HUES48 (cell line): ENCODE results near the gene GPR137B.

Source experiments
- H3K27ac ChIP-seq: one replicate; pipeline ENCODE4 v1.7.0; 2013; ENCODE audit warnings: low read depth, low read length, inconsistent platforms
- H3K27me3 ChIP-seq: 2 replicates; pipeline ENCODE4 v1.6.1; 2013; ENCODE audit warnings: mild to moderate bottlenecking, low read length; ENCODE audit not compliant: control insufficient read depth, insufficient read depth
- H3K36me3 ChIP-seq: 2 replicates; pipeline ENCODE4 v1.6.1; 2013; ENCODE audit warnings: low read length; ENCODE audit not compliant: control insufficient read depth, insufficient read depth
- H3K4me1 ChIP-seq: 2 replicates; pipeline ENCODE4 v1.6.1; 2013; ENCODE audit warnings: mild to moderate bottlenecking, low read length; ENCODE audit not compliant: control insufficient read depth, insufficient read depth
- H3K4me3 ChIP-seq: 2 replicates; pipeline ENCODE4 v1.5.1; 2013; ENCODE audit warnings: mild to moderate bottlenecking, low read depth, low read length
- H3K9ac ChIP-seq: 2 replicates; pipeline ENCODE4 v1.6.1; 2013; ENCODE audit warnings: mild to moderate bottlenecking, low read depth, low read length, moderate library complexity
- H3K9me3 ChIP-seq: 2 replicates; pipeline ENCODE4 v1.6.1; 2013; ENCODE audit warnings: low read length; ENCODE audit not compliant: control insufficient read depth, insufficient read depth

GPR137B gene

GRCh38 chr1:236207121-236207520 is 64.8 kb downstream of the GPR137B start:
- 0 out of 2 replicates have a peak, but pooled peaks cover 1% of the 10 kb centered on the region for H3K9me3 ChIP-seq
- H3K27ac ChIP-seq, result no peak overlapping the region
- no peaks in the 10 kb centered on the region for H3K27me3 ChIP-seq
- peaks cover 3% of the 10 kb centered on the region; the same call in 1 of the 2 replicates for H3K36me3 ChIP-seq
- H3K9ac ChIP-seq, result no peak overlapping the region
- H3K4me1 ChIP-seq, result peaks cover 7% of the 10 kb centered on the region; the same call in 1 of the 2 replicates
- no peak overlapping the region for H3K4me3 ChIP-seq

DNA sequence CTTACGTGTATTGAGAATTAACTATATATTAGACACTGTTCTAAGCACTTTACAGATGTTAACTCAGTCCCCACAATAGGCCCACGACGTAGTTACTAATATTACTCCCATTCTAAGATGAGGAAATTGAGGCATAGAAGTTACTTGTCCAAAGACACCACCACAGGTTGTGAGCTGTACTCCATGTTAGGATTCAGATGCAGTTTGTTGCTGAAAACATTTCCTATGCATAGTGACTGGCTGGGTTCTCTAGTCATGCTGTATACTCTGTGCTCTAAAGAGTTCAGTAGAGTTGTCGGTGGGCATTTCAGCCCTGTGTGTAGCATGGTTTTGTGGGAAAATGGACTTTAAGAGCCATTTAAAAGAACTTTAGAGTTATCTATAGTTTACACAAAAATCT is 65.2 kb downstream of the GPR137B start:
- Histone ChIP-seq H3K27ac (no peak overlapping the region), H3K36me3 (peaks cover 3% of the 10 kb centered on the region; the same call in 1 of the 2 replicates), H3K9ac (no peak overlapping the region), H3K4me1 (peaks cover 7% of the 10 kb centered on the region; the same call in 1 of the 2 replicates), H3K4me3 (no peak overlapping the region), H3K9me3 (no peaks in the 10 kb centered on the region), H3K27me3 (no peaks in the 10 kb centered on the region)

GRCh38 chr1:236209185-236209584 is 66.8 kb downstream of the GPR137B start:
- Histone ChIP-seq H3K4me1 (peaks cover 7% of the 10 kb centered on the region; the same call in 1 of the 2 replicates), H3K27ac (no peak overlapping the region), H3K9me3 (no peaks in the 10 kb centered on the region), H3K9ac (no peak overlapping the region), H3K36me3 (peaks cover 3% of the 10 kb centered on the region; the same call in 1 of the 2 replicates), H3K27me3 (no peaks in the 10 kb centered on the region), H3K4me3 (no peak overlapping the region)

- Histone ChIP-seq H3K9me3 (no peaks in the 10 kb centered on the region), H3K9ac (no peak overlapping the region), H3K4me3 (no peak overlapping the region), H3K27me3 (no peaks in the 10 kb centered on the region), H3K4me1 (peaks cover 7% of the 10 kb centered on the region; the same call in 1 of the 2 replicates), H3K27ac (no peak overlapping the region), H3K36me3 (peaks cover 3% of the 10 kb centered on the region; the same call in 1 of the 2 replicates)
Observed at GRCh38 chr1:236209713-236210112, 67.4 kb downstream of the GPR137B start.

GRCh38 chr1:236211815-236212214 is 69.5 kb downstream of the GPR137B start:
- Histone ChIP-seq H3K36me3 (no peaks in the 10 kb centered on the region), H3K4me3 (no peak overlapping the region), H3K9ac (no peak overlapping the region), H3K4me1 (no peaks in the 10 kb centered on the region), H3K9me3 (no peaks in the 10 kb centered on the region), H3K27me3 (no peaks in the 10 kb centered on the region), H3K27ac (no peak overlapping the region)

DNA sequence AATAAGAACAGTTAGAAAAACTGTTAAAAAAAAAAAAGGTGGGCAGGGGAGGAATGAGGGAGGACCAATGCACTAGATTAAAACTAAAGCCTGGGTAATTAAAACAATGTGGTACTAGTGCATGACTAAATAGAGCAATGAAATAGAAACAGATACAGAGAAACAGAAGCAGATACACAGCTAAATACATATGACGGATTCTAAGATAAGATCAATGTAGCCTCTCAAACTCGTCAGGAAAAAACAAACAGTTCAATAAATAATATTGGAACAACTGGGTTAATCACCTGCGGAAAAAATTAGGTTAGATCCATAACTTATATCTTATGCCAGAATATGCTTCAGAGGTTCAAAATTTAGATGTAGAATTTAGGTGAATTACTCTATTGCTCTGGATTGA is 71.2 kb downstream of the GPR137B start:
- H3K36me3 ChIP-seq, result no peaks in the 10 kb centered on the region

GRCh38 chr1:236214761-236215160 is 72.4 kb downstream of the GPR137B start:
- no peaks in the 10 kb centered on the region for H3K4me1 ChIP-seq
- no peaks in the 10 kb centered on the region for H3K36me3 ChIP-seq
- no peak overlapping the region for H3K9ac ChIP-seq
- no peaks in the 10 kb centered on the region for H3K9me3 ChIP-seq
- no peak overlapping the region for H3K27ac ChIP-seq
- no peak overlapping the region for H3K4me3 ChIP-seq
- H3K27me3 ChIP-seq, result no peaks in the 10 kb centered on the region

More for the DNA sequence above, 71.2 kb downstream of the GPR137B start:
- H3K27me3 ChIP-seq, result no peaks in the 10 kb centered on the region
- H3K27ac ChIP-seq, result no peak overlapping the region
- H3K4me3 ChIP-seq, result no peak overlapping the region
- no peak overlapping the region for H3K9ac ChIP-seq
- H3K9me3 ChIP-seq, result no peaks in the 10 kb centered on the region
- no peaks in the 10 kb centered on the region for H3K4me1 ChIP-seq

DNA sequence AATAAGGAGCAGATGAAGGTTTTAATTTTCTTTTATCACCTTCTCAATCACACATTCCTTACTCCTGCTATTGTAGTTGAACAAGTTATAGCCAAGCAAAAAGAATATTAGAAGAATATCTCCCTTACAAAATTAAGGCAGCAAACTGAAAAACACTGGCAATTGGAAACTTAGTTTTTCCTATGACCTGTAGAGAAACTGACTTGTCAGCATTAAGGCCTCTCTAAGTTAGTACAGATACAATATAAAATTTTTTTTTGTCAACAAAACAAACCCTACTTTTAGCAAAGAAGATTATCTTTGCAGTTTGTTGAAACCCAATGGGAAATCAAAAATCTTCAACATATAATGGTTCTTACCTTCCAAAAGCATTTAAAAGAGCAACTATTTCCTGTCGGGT is 78.1 kb downstream of the GPR137B start:
- no peak overlapping the region for H3K4me3 ChIP-seq
- no peaks in the 10 kb centered on the region for H3K9me3 ChIP-seq
- no peak overlapping the region for H3K27ac ChIP-seq
- H3K9ac ChIP-seq, result no peak overlapping the region
- no peaks in the 10 kb centered on the region for H3K36me3 ChIP-seq
- no peaks in the 10 kb centered on the region for H3K4me1 ChIP-seq
- H3K27me3 ChIP-seq, result no peaks in the 10 kb centered on the region

- Histone ChIP-seq H3K4me1 (no peaks in the 10 kb centered on the region), H3K27me3 (no peaks in the 10 kb centered on the region), H3K9me3 (no peaks in the 10 kb centered on the region), H3K9ac (no peak overlapping the region), H3K27ac (no peak overlapping the region), H3K4me3 (no peak overlapping the region), H3K36me3 (no peaks in the 10 kb centered on the region)
Observed at GRCh38 chr1:236222632-236223031, 80.3 kb downstream of the GPR137B start.

GRCh38 chr1:236228411-236228810 is 86.1 kb downstream of the GPR137B start:
- H3K9ac ChIP-seq, result no peak overlapping the region
- no peak overlapping the region for H3K27ac ChIP-seq
- H3K36me3 ChIP-seq, result no peaks in the 10 kb centered on the region
- H3K4me3 ChIP-seq, result no peak overlapping the region
- H3K4me1 ChIP-seq, result no peaks in the 10 kb centered on the region
- no peaks in the 10 kb centered on the region for H3K9me3 ChIP-seq
- H3K27me3 ChIP-seq, result no peaks in the 10 kb centered on the region

- no peaks in the 10 kb centered on the region for H3K27me3 ChIP-seq
- no peaks in the 10 kb centered on the region for H3K36me3 ChIP-seq
- H3K27ac ChIP-seq, result no peak overlapping the region
- H3K4me3 ChIP-seq, result no peak overlapping the region
- no peaks in the 10 kb centered on the region for H3K4me1 ChIP-seq
- no peak overlapping the region for H3K9ac ChIP-seq
- no peaks in the 10 kb centered on the region for H3K9me3 ChIP-seq
Observed at GRCh38 chr1:236235116-236235515, 92.8 kb downstream of the GPR137B start.
